Progenitor cell of endocrine pancreas (in vitro differentiated cells): ENCODE results near the gene CD3G. TPM values are rescaled to one million over a fixed set of nuclear protein-coding genes. Genes with fewer than 3 reads are reported as not detected.
A peak's percentile ranks its signal among the peaks of the same experiment; 100 is the strongest.

Experiments used
- DNase-seq: peaks from one replicate; pipeline ENCODE4 v3.0.0; 2021; ENCODE audit warnings: low spot score; ENCODE audit not compliant: unreplicated experiment
- H3K27ac Mint-ChIP-seq: 2 replicates; pipeline ENCODE4 v1.8.0; 2021; ENCODE audit warnings: mild to moderate bottlenecking, moderate library complexity, mixed read lengths
- H3K27me3 Mint-ChIP-seq: 2 replicates; pipeline ENCODE4 v1.8.0; 2021; ENCODE audit warnings: mixed read lengths
- H3K36me3 Mint-ChIP-seq: 2 replicates; pipeline ENCODE4 v1.8.0; 2022; ENCODE audit warnings: mixed read lengths; ENCODE audit not compliant: insufficient read depth
- H3K4me1 Mint-ChIP-seq: 2 replicates; pipeline ENCODE4 v1.8.0; 2021; ENCODE audit warnings: low read depth, mixed read lengths
- H3K4me3 Mint-ChIP-seq: 2 replicates; pipeline ENCODE4 v1.8.0; 2021; ENCODE audit warnings: low read depth, mild to moderate bottlenecking, moderate library complexity, mixed read lengths
- H3K9me3 Mint-ChIP-seq: 2 replicates; pipeline ENCODE4 v1.8.0; 2021; ENCODE audit warnings: low read depth, mixed read lengths
- total RNA-seq: library from RNA; stranded (reverse); gene quantifications from 2 replicates; pipeline ENCODE4 v1.2.1, GENCODE V29; 2021
- TF ChIP-seq, protein P1 (sequence below): fragments of 200-600 bp; sonication (generic); IDR thresholded peaks from one replicate; pipeline ENCODE4 v1.5.0; 2021; ENCODE audit warnings: antibody characterized with exemption, mild to moderate bottlenecking; ENCODE audit not compliant: unreplicated experiment

Gene CD3G
- total RNA-seq, 1 donor from 2014 or later, result not detected

DNA sequence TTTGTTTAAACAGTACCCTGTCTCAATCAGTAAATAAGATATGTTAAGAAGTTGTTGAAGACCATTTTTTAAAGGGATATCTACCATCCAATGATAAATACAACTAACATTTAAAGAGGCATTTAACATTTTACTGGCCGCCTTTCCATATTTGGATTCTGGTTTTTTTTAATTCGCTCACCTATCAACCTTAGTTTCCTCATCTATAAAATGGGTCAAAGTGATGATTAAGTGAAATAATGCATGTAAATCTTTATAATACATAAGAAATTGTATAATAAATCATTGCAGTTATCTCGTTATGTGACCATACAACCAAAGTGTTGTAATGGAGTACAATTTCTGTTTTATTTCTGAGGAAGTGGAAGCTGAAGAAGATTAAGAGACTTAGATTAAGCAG lies 39.5 kb downstream of the CD3G start:
- Mint-ChIP-seq H3K4me3 (no peak overlapping the region), H3K36me3 (peaks cover 28% of the 10 kb centered on the region), H3K27ac (no peak overlapping the region), H3K27me3 (no peaks in the 10 kb centered on the region), H3K9me3 (no peaks in the 10 kb centered on the region), H3K4me1 (peaks cover 2% of the 10 kb centered on the region)
- TF ChIP-seq, protein P1, sequence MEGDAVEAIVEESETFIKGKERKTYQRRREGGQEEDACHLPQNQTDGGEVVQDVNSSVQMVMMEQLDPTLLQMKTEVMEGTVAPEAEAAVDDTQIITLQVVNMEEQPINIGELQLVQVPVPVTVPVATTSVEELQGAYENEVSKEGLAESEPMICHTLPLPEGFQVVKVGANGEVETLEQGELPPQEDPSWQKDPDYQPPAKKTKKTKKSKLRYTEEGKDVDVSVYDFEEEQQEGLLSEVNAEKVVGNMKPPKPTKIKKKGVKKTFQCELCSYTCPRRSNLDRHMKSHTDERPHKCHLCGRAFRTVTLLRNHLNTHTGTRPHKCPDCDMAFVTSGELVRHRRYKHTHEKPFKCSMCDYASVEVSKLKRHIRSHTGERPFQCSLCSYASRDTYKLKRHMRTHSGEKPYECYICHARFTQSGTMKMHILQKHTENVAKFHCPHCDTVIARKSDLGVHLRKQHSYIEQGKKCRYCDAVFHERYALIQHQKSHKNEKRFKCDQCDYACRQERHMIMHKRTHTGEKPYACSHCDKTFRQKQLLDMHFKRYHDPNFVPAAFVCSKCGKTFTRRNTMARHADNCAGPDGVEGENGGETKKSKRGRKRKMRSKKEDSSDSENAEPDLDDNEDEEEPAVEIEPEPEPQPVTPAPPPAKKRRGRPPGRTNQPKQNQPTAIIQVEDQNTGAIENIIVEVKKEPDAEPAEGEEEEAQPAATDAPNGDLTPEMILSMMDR, result no peak
- DNase-seq, result no peak

DNA sequence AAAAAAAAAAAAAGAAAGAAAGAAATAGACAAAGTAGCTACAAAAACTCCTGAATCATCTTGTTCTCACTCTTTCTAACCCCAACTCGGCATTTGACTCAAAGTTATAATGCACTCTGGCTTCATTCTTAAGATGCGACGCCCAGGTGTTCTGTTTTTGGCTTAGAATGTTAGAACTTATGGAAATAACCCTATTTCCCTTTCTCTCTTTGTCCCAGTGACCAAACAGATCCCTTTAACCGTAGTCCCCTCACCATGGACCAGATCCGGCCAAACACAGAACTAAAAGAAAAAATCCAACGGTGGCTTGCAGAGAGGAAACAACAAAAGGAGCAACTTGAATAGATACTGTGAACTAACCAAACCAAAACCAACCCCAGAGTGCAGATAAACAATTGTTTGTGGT lies 52.0 kb downstream of the CD3G start:
- TF ChIP-seq, protein P1, result no peak
- H3K27ac Mint-ChIP-seq, result no peak overlapping the region
- no peaks in the 10 kb centered on the region for H3K9me3 Mint-ChIP-seq
- DNase-seq, result no peak
- no peak overlapping the region for H3K4me3 Mint-ChIP-seq
- peaks cover 12% of the 10 kb centered on the region for H3K36me3 Mint-ChIP-seq
- no peaks in the 10 kb centered on the region for H3K27me3 Mint-ChIP-seq
- peaks cover 3% of the 10 kb centered on the region for H3K4me1 Mint-ChIP-seq

DNA sequence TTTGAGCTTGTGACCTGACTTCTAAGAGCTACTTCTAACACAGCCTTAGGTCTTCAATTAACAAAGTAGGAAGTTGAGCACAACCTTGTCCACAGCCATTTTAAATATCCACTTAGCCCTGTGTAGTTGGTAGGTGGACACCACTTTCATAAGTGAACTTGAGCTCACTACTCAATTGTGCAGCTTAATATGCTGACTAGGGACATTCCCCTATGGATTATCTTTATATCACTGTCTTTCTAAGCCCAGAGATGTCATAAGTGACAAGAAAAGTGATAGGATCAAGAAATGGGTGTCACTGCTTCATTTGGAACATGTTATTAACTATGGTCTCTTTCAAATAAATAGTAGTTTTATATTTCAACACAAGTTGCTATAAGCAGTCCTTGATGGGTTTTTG lies 53.3 kb downstream of the CD3G start:
- Mint-ChIP-seq H3K27me3 (no peaks in the 10 kb centered on the region), H3K4me3 (no peak overlapping the region), H3K36me3 (peaks cover 12% of the 10 kb centered on the region), H3K4me1 (peaks cover 9% of the 10 kb centered on the region), H3K9me3 (no peaks in the 10 kb centered on the region), H3K27ac (no peak overlapping the region)
- TF ChIP-seq, protein P1, result no peak
- no peak for DNase-seq

DNA sequence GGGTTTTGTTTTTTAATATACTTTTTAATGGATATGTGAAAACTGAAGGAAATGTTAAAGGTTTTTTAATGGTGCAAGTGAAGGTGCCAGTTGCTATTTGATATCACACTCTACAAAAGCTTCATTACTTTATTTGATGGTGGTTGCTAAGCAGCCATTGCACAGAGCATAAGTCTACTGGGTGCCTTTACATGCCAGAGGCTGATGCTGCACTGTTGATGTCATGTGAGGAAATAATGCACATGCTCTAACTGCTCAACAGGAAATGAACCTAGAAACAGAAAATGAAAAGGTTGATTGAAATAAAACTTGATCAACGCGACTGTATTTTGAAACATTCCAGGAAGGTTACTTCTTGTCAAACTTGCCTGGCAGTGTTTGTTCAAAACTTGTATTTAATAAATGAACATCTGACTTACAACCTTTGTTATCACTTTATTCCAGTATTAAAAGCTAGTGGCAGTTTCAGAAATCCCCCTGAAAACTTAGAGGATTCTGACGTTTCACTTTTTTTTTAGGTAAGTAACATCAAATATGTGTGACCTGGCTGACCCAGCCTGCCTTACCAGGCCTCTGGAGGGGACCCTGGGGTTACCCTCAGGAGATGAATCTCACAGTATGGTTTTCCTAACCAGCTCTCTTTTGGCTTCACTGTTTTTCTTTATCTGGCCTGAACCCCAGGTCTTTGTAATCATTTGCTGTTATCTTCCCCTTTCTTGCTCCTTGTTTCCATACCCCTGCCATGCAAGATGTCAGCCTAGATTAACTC lies 54.8 kb downstream of the CD3G start:
- no peaks in the 10 kb centered on the region for H3K27me3 Mint-ChIP-seq

DNA sequence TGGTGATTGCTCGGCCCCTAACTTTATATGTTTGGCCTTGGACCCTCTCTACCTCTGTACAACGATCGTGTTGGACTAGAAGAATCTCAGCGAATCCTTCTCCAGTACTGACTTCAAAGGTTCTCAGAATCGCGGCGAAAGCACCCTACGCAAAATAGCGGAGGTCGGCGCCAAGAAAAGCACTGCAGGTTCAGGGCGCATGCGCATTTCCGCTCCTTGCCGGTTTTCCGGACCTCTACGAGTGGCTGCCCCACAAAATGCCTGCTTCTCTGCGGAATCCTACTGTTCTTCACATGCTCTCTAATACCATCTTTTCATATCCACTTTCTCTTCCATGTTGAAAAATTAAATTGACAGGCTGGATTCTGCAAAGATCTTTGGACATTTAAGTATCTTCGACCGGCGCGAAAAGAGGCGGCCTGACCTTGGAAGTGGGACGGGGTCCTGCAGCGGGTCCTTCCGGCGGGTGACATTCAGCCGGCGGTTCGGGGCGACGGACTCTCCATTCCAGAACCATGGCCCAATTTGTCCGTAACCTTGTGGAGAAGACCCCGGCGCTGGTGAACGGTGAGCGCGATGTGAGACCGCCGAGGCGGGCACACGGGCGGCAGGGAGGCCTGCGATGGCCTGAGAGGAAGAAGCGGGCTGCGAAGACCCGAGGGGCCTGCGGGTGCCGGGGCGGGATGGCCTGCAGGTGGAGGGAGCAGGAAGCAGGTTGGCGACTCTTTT lies 57.2 kb downstream of the CD3G start, which contains the start of gene ATP5MG:
TSS of gene ATP5MG (plus strand) at position 456 of the 729 bp plus-strand sequence. CDS start at position 516, 60 bp downstream.
- Mint-ChIP-seq H3K4me3 (peak within 1 kb of the TSS; percentile 95), H3K27me3 (no peaks in the 10 kb centered on the region), H3K4me1 (peaks cover 16% of the 10 kb centered on the region), H3K36me3 (peaks cover 6% of the 10 kb centered on the region), H3K27ac (peak within 1 kb of the TSS; percentile 100), H3K9me3 (no peaks in the 10 kb centered on the region)
- TF ChIP-seq, protein P1, result peak; percentile 19
- peak; percentile 70 for DNase-seq

More for the DNA sequence above, 54.8 kb downstream of the CD3G start:
- peak overlapping the region; percentile 23 for H3K27ac Mint-ChIP-seq
- TF ChIP-seq, protein P1, result no peak
- peaks cover 15% of the 10 kb centered on the region for H3K4me1 Mint-ChIP-seq
- no peak for DNase-seq
- H3K4me3 Mint-ChIP-seq, result no peak overlapping the region
- H3K36me3 Mint-ChIP-seq, result peaks cover 11% of the 10 kb centered on the region
- no peaks in the 10 kb centered on the region for H3K9me3 Mint-ChIP-seq
